HCT116 (cell line): ENCODE measurements around the gene LPIN1. TPM values are rescaled to one million over a fixed set of nuclear protein-coding genes. Genes with fewer than 3 reads are reported as not detected.
A peak's percentile ranks its signal among the peaks of the same experiment; 100 is the strongest.

Experiments used
- ATAC-seq: fragments of 200-7000 bp; cut with Tn5 transposase; 2 replicates; pipeline ENCODE4 v1.9.1; 2020; ENCODE audit warnings: mild to moderate bottlenecking, moderate library complexity
- BruUV-seq: library from RNA; stranded (reverse); fragments of 400-500 nt; replicated peaks from 2 replicates; lab custom pipeline; 2021; lab: Mats Ljungman, UMichigan
- CTCF ChIA-PET: fragments of 300-600 bp; sonication (Branson Sonifier 250); formaldehyde crosslinking; loops from one replicate; lab custom pipeline; 2021; ENCODE audit warnings: antibody characterized with exemption; lab: Charles Lee
- POLR2A ChIA-PET: fragments of 300-600, 350-600 bp; sonication (Branson Sonifier 250); formaldehyde crosslinking; loops from one replicate; lab custom pipeline; 2021; ENCODE audit warnings: antibody characterized with exemption; lab: Charles Lee
- RAD21 ChIA-PET, 2 experiments: fragments of 300-600 bp; sonication (Branson Sonifier 250); formaldehyde crosslinking; loops; one replicate each; lab custom pipeline; 2023; ENCODE audit warnings: low total read pairs in 2 of 2; ENCODE audit not compliant: uncharacterized antibody in 2 of 2, unreplicated experiment in 2 of 2, low non-redundant PET in 1 of 2; lab: Charles Lee
- DNase-seq: peaks from one replicate; pipeline ENCODE4 v3.0.0-alpha.2; 2010; ENCODE audit warnings: low read depth, low spot score
- H2AFZ ChIP-seq: fragments of 200-600 bp; shearing (Covaris generic), sonication (generic); 2 replicates; pipeline ENCODE4 v1.6.1; 2017; ENCODE audit warnings: low read depth, mixed run types, mixed read lengths, antibody characterized with exemption, low read length; ENCODE audit not compliant: poor library complexity, severe bottlenecking
- H3K27ac ChIP-seq: 2 replicates; pipeline ENCODE4 v1.5.1; 2012; ENCODE audit warnings: low read depth, low read length
- H3K27me3 ChIP-seq: fragments of 200-600 bp; sonication (generic); 2 replicates; pipeline ENCODE4 v1.6.1; 2016; ENCODE audit warnings: mixed run types, low read length, mixed read lengths; ENCODE audit not compliant: insufficient read depth
- H3K36me3 ChIP-seq, 2 experiments: fragments of 200-500 bp in 1 of 2; fragments of 200-600 bp in 1 of 2; sonication (Bioruptor generic) in 1 of 2; sonication (generic) in 1 of 2; 2 replicates each; pipeline versions ENCODE4 v1.5.1 to v1.6.1; 2014 to 2016; ENCODE audit warnings: low read length in 2 of 2, inconsistent platforms in 1 of 2, mixed read lengths in 1 of 2, mixed run types in 1 of 2; ENCODE audit not compliant: insufficient read depth in 2 of 2, control insufficient read depth in 1 of 2
- H3K4me1 ChIP-seq, 2 experiments: fragments of 200-600 bp in 1 of 2; sonication (generic) in 1 of 2; 2 replicates each; pipeline versions ENCODE4 v1.5.1 to v1.6.1; 2012 to 2017; ENCODE audit warnings: low read length in 2 of 2, inconsistent platforms in 1 of 2, mild to moderate bottlenecking in 1 of 2, mixed read lengths in 1 of 2, mixed run types in 1 of 2, moderate library complexity in 1 of 2; ENCODE audit not compliant: insufficient read depth in 2 of 2, control insufficient read depth in 1 of 2
- H3K4me2 ChIP-seq: fragments of 200-600 bp; sonication (generic); 2 replicates; pipeline ENCODE4 v1.6.1; 2017; ENCODE audit warnings: mixed run types, low read length, mixed read lengths
- H3K4me3 ChIP-seq, 2 experiments: fragments of 200-600 bp in 1 of 2; sonication (generic) in 1 of 2; replicated peaks in 1 of 2; 2 replicates each; pipeline ENCODE4 v1.5.1; 2011 to 2016; ENCODE audit warnings: low read length in 2 of 2, control low read depth in 1 of 2, low read depth in 1 of 2, mild to moderate bottlenecking in 1 of 2, mixed read lengths in 1 of 2, mixed run types in 1 of 2
- H3K79me2 ChIP-seq: fragments of 200-600 bp; sonication (generic); 2 replicates; pipeline ENCODE4 v1.6.1; 2017; ENCODE audit warnings: mild to moderate bottlenecking, mixed run types, low read length, moderate library complexity, mixed read lengths; ENCODE audit not compliant: insufficient read depth
- H3K9ac ChIP-seq: fragments of 200-600 bp; sonication (generic); 2 replicates; pipeline ENCODE4 v1.6.1; 2016; ENCODE audit warnings: low read length, mixed read lengths
- H3K9me2 ChIP-seq: fragments of 200-600 bp; sonication (generic), shearing (Covaris generic); 2 replicates; pipeline ENCODE4 v1.6.1; 2017; ENCODE audit warnings: mixed run types, mild to moderate bottlenecking, moderate library complexity; ENCODE audit not compliant: insufficient read depth
- H3K9me3 ChIP-seq, 2 experiments: fragments of 200-500 bp in 1 of 2; fragments of 200-600 bp in 1 of 2; sonication (Bioruptor generic) in 1 of 2; sonication (generic) in 1 of 2; 2 replicates each; pipeline ENCODE4 v1.6.1; 2014 to 2017; ENCODE audit warnings: low read length in 2 of 2, mixed read lengths in 2 of 2, inconsistent platforms in 1 of 2, low read depth in 1 of 2, mild to moderate bottlenecking in 1 of 2, mixed run types in 1 of 2, moderate library complexity in 1 of 2; ENCODE audit not compliant: control insufficient read depth in 1 of 2, insufficient read depth in 1 of 2
- H4K20me1 ChIP-seq: fragments of 200-600 bp; sonication (generic), shearing (Covaris generic); 2 replicates; pipeline ENCODE4 v1.6.1; 2017; ENCODE audit warnings: mixed run types, mild to moderate bottlenecking, moderate library complexity; ENCODE audit not compliant: insufficient read depth
- CBX3 ChIP-seq: IDR thresholded peaks from 2 replicates; pipeline ENCODE4 v1.6.1; 2012; ENCODE audit warnings: low read depth
- CEBPB ChIP-seq: IDR thresholded peaks from 2 replicates; pipeline ENCODE4 v1.6.1; 2012; ENCODE audit warnings: low read depth
- CTCF ChIP-seq, 3 experiments: fragments of 200-600 bp in 1 of 3; sonication (generic) in 1 of 3; IDR thresholded peaks in 2 of 3; conservative IDR thresholded peaks in 1 of 3; 2 replicates each; pipeline ENCODE4 v1.5.1; 2012 to 2017; ENCODE audit warnings: low read depth in 2 of 3, low read length in 2 of 3, antibody characterized with exemption in 1 of 3, borderline replicate concordance in 1 of 3, control low read depth in 1 of 3, mild to moderate bottlenecking in 1 of 3, mixed read lengths in 1 of 3, mixed run types in 1 of 3, moderate library complexity in 1 of 3; ENCODE audit not compliant: insufficient read depth in 1 of 3
- ELF1 ChIP-seq: IDR thresholded peaks from 2 replicates; pipeline ENCODE4 v1.6.1; 2012; ENCODE audit warnings: low read depth, borderline replicate concordance
- EZH2phosphoT487 ChIP-seq: fragments of 200-600 bp; IDR thresholded peaks from 2 replicates; pipeline ENCODE4 v1.6.1; 2018; ENCODE audit warnings: antibody characterized with exemption, borderline replicate concordance
- FOSL1 ChIP-seq: IDR thresholded peaks from 2 replicates; pipeline ENCODE4 v1.6.1; 2012; ENCODE audit warnings: low read depth
- JUND ChIP-seq: IDR thresholded peaks from 2 replicates; pipeline ENCODE4 v1.6.1; 2012
- MAX ChIP-seq: IDR thresholded peaks from 2 replicates; pipeline ENCODE4 v1.6.1; 2012
- RAD21 ChIP-seq: IDR thresholded peaks from 2 replicates; pipeline ENCODE4 v1.6.1; 2012; ENCODE audit warnings: low read depth, mild to moderate bottlenecking
- REST ChIP-seq: IDR thresholded peaks from 2 replicates; pipeline ENCODE4 v1.6.1; 2012; ENCODE audit warnings: low read depth
- SIN3A ChIP-seq: IDR thresholded peaks from 2 replicates; pipeline ENCODE4 v1.6.1; 2012; ENCODE audit warnings: low read depth
- SRF ChIP-seq: IDR thresholded peaks from 2 replicates; pipeline ENCODE4 v1.6.1; 2012; ENCODE audit warnings: low read depth
- TCF7L2 ChIP-seq: IDR thresholded peaks from 2 replicates; pipeline ENCODE4 v1.7.0; 2011; ENCODE audit warnings: borderline replicate concordance, inconsistent platforms; ENCODE audit not compliant: insufficient read depth, insufficient read length; ENCODE audit errors: extremely low read depth
- intact Hi-C: fragments of 100-400 bp; cut with micrococcal nuclease; formaldehyde crosslinking; loops from 2 replicates; pipeline ENCODE4 v1.10.0; 2022
- total RNA-seq: library from RNA; stranded (reverse); gene quantifications from one replicate; pipeline ENCODE4 v1.2.1, GENCODE V29; 2021; ENCODE audit not compliant: unreplicated experiment

The LPIN1 gene
- total RNA-seq, 1 experiment from 2014 or later = 16.7 TPM

- CTCF ChIA-PET = interaction anchor here (0.6 to 3.4 kb wide), 17 partner anchors 9 to 195 kb away, joined by 3 to 36 read pairs (median 4); no protein-coding TSS in a partner anchor
- TF ChIP-seq CEBPB (no peak), JUND (no peak), MAX (peak; percentile 95), SIN3A (no peak), ELF1 (no peak), RAD21 (peak; percentile 98), CBX3 (no peak), TCF7L2 (no peak), REST (no peak), CTCF (IDR thresholded peaks at IDR 0.05 in 2 of 3, conservative IDR thresholded peaks at IDR 0.05 in 1 of 3; ENCODE audit: borderline replicate concordance in 1 of 3, insufficient read depth in 1 of 3, low read depth in 2 of 3, low read length in 2 of 3) (peak; percentile 87 to 96 (median 96)), SRF (no peak), FOSL1 (no peak), EZH2phosphoT487 (no peak)
- 0 out of 4 replicates have a peak overlapping the region, but pooled peaks of 1 of the 2 experiments have one; percentile 28 for H3K4me3 ChIP-seq
These were observed 32.7 kb downstream of the LPIN1 start for GRCh38 chr2:11778923-11779757.

More at GRCh38 chr2:11778923-11779757, 32.7 kb downstream of the LPIN1 start:
- Histone ChIP-seq H3K27ac (no peak overlapping the region), H3K79me2 (no peaks in the 10 kb centered on the region), H3K27me3 (no peaks in the 10 kb centered on the region), H2AFZ (peak overlapping the region; percentile 56), H3K9ac (peak overlapping the region; percentile 37), H4K20me1 (no peaks in the 10 kb centered on the region), H3K36me3 (peaks cover 5 to 7% of the 10 kb centered on the region in 2 experiments; a peak in 1 of 4 replicates), H3K9me3 (no peaks in the 10 kb centered on the region), H3K4me1 (peaks cover 0 to 11% of the 10 kb centered on the region in 2 experiments; a peak in 3 of 4 replicates), H3K9me2 (no peaks in the 10 kb centered on the region), H3K4me2 (peak overlapping the region; percentile 60)
- intact Hi-C loops = loop anchor here (1.0 to 5.0 kb wide), 6 partner anchors 41 to 646 kb away; a partner anchor contains a TSS
- RAD21 ChIA-PET = interaction anchor here (0.7 to 1.9 kb wide), 6 partner anchors 32 to 1228 kb away, joined by 3 to 9 read pairs (median 4); partner anchors contain the start of gene LPIN1 (in 1 of the 2)
- DNase-seq (peak; percentile 34), ATAC-seq (peak; percentile 100)
- POLR2A ChIA-PET = interaction anchor here (1.2 kb wide), 1 partner anchor 40 kb away, joined by 3 read pairs; no protein-coding TSS in a partner anchor
- BruUV-seq = no TSS peak
